AG09319 (cell line): ENCODE results near the gene SEC16A.

Experiments used
- DNase-seq: peaks from one replicate; pipeline ENCODE4 v3.0.0-alpha.2; 2010; ENCODE audit warnings: low read depth; ENCODE audit errors: extremely low read depth
- CTCF ChIP-seq: IDR thresholded peaks from 2 replicates; pipeline ENCODE4 v1.5.1; 2011; ENCODE audit warnings: low read depth, mild to moderate bottlenecking, inconsistent platforms, low read length, moderate library complexity

The SEC16A gene

DNA sequence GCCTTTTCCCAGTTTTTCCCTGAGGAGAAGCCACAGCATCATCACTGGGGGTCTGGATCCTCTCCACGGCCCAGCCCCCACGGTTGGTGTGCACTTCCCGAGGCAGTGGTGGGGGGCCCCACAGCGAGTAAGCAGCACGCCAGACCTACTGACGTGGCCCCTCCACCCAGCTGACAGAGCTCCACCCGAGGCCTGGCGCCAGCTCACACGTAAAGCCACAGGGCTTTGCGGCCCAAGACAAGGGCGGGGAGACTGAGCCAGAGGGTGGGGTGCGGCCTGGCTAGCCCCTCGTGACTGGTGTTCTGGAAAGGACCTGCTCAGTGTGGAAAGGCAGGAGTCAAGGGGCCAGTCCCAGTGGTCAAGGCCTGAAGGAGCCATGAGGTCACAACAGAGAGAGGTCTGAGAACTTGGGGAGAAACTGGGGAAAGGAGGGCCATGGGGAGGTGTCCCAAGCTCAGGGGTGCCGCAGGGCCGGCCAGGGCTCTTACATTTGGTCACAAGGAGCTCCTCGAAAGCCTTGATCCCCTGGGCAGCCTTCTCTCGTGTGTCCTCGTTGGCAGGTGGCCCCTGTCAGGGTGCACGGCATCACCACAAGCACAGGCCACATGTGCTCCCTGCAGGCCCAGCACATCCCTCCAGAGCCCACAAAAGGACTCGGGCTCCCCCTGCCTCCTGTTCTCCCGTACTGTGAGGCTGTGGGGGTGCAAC is 88.4 kb downstream of the SEC16A start:
- no peak for DNase-seq
- no peak for TF ChIP-seq CTCF

DNA sequence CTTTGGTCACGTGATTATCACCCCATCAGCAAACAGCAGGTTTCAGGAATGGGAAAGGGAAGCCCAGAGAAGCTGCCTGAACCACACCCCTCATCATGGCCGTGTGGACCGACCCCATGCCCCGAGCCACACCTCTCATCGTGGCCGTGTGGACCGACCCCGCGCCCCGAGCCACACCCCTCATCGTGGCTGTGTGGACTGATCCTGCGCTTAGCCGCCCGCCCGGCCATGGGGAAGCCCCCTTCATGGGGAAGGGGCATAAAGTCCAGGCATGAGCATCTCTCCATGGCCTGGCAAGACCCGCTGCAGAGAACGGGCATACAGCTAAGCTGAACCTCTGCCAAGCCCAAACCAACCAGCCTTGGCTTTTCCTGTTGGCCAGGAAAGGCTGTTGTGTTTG is 89.3 kb downstream of the SEC16A start:
- TF ChIP-seq CTCF: no peak
- DNase-seq: no peak

DNA sequence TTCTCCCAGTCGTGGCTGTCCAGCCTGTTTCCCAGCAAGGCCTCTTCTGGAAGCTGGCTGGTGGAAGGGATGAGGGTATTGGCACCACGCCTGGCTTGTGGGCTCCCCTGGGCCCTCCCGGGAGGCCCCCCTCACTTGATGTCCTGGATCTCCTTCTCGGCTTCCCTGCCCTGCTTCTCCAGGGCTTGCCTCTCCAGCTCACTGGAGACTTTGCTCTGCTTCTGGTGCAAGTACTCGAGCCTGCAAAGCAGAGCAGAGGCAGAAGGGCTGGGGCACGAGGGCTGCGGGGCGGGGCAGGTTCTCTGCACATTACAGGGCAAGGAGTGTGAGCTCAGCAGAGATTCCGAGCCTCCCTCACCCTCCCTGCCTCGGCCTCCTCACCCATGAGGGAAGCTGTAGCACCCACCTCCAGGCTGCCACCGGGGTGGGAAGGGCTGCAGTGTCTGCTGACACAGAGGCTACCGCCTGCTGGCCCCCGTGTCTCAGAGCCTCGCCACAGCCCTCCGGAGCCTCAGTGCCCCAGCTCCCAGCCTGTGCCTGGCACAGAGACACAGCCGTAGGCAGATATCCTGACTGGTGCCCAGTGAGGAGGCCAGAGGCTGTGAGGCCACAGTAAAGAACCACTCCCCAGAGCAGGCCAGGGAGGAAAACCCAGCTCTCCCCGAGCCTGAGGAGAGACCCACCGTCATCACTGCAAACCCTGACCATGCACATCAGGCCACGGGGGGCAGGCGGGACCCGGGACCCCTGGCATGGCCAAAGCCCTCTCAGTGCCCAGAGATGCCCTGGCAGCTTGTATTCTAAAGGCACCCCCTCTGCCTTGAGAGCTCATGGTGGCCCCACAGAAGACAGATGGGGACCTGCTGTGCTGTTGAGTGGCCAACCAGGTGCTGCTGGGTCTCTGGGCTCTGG is 90.0 kb downstream of the SEC16A start:
- TF ChIP-seq CTCF: no peak
- no peak for DNase-seq

DNA sequence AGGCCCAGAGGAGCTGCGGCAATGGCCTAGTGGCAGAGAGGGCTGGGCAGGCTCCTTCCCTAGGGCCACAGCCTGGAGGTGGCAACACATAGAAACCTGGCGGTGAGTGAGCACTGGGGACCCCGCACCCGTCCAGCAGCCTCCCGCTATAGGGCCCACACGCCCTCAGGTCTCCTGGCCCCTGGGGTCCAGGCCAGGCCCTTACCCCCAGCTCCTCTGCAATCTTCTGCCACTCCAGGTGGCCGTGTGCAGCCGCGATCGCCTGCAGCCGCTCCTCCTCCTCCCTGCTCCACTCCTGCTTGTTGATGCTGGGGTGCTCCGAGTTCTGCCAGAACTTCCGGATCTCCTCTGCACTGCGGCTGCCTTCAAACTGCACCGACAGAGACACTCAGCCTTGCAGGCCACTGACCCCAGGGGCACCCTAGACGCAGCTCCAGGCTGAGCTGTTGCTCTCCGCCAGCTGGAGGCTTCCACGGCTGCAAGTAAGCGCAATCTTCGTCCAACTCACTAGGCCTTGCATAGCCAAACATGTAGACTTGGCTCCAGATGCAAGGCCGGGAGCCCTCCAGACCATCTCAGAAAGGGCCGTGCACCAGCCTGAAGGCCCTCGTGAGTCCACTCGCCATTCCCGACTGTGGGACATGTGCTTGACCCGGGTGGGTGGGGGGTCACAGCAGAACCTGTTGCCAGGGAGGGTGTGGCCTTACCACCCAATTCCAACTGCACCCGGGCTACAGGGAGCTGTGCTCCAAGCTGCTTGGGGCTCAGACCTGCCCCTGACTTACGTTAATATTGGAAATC is 90.9 kb downstream of the SEC16A start:
- TF ChIP-seq CTCF: no peak
- no peak for DNase-seq
